GM12878 (cell line): ENCODE measurements around the gene TK1. TPM values are rescaled to one million over a fixed set of nuclear protein-coding genes. Genes with fewer than 3 reads are reported as not detected.
A peak's percentile ranks its signal among the peaks of the same experiment; 100 is the strongest.

ENCODE experiments used
- EGR1 ChIP-seq, 2 experiments: IDR thresholded peaks; 1 replicate in 1 of 2; 2 replicates in 1 of 2; pipeline ENCODE4 v1.6.1; 2011 to 2012; ENCODE audit warnings: low read depth in 2 of 2, low read length in 2 of 2, borderline replicate concordance in 1 of 2, mild to moderate bottlenecking in 1 of 2, moderate library complexity in 1 of 2
- JUND ChIP-seq: IDR thresholded peaks from 2 replicates; pipeline ENCODE4 v1.6.1; 2012; ENCODE audit warnings: low read depth, mild to moderate bottlenecking, low read length, improper control_type of control experiment, moderate library complexity
- POLR2AphosphoS2 ChIP-seq: IDR thresholded peaks from 2 replicates; pipeline ENCODE4 v1.6.1; 2011; ENCODE audit warnings: low read depth, mild to moderate bottlenecking, low read length, improper control_type of control experiment, moderate library complexity
- POLR2AphosphoS5 ChIP-seq: IDR thresholded peaks from 2 replicates; pipeline ENCODE4 v1.6.1; 2011; ENCODE audit warnings: mild to moderate bottlenecking, low read length, inconsistent platforms
- STAT1 ChIP-seq: fragments of 450-650 bp; conservative IDR thresholded peaks from 2 replicates; pipeline ENCODE4 v1.6.1; 2014; ENCODE audit warnings: antibody characterized with exemption, mild to moderate bottlenecking
- polyA plus RNA-seq, 11 experiments: library from polyadenylated mRNA; depleted of rRNA in 4 of 11; unstranded in 6 of 11; stranded (reverse) in 5 of 11; fragments of >200 nt; fragmentation: Nextera tagmentation in 4 of 11; fragmentation: Illumina TruSeq in 1 of 11; extraction: Ambion mirVana in 4 of 11; extraction: Trizol in 1 of 11; gene quantifications; 1 replicate in 1 of 11; 2 replicates in 10 of 11; pipeline versions ENCODE4 v1.2.1 to v1.2.3, GENCODE V29; 2011 to 2016; ENCODE audit warnings: inconsistent platforms in 2 of 11, missing spikeins in 2 of 11, low read depth in 1 of 11
- total RNA-seq, 4 experiments: library from RNA; depleted of rRNA in 3 of 4; stranded (reverse); fragments of >200 nt in 3 of 4; fragmentation: Illumina TruSeq in 1 of 4; extraction: Trizol in 1 of 4; gene quantifications; 2 replicates each; pipeline versions ENCODE4 v1.2.1 to v1.2.3, GENCODE V29; 2013 to 2021
- TF ChIP-seq, protein P1 (sequence below): fragments of 450-650 bp; formaldehyde crosslinking; IDR thresholded peaks from 2 replicates; pipeline ENCODE4 v1.5.0; 2022; ENCODE audit warnings: mild to moderate bottlenecking, missing genetic modification characterization
- TF ChIP-seq, protein P2 (sequence below): fragments of 450-650 bp; IDR thresholded peaks from 2 replicates; pipeline ENCODE4 v1.6.1; 2017; ENCODE audit warnings: mild to moderate bottlenecking, moderate library complexity
- TF ChIP-seq, protein P3 (sequence below): IDR thresholded peaks from 2 replicates; pipeline ENCODE4 v1.6.1; 2011; ENCODE audit warnings: mild to moderate bottlenecking, low read depth, low read length, moderate library complexity; ENCODE audit not compliant: insufficient replicate concordance
- TF ChIP-seq, protein P4 (sequence below): fragments of 450-650 bp; IDR thresholded peaks from 2 replicates; pipeline ENCODE4 v1.6.1; 2017; ENCODE audit warnings: mild to moderate bottlenecking, moderate library complexity
- TF ChIP-seq, protein P5 (sequence below): fragments of 450-650 bp; formaldehyde crosslinking; IDR thresholded peaks from 2 replicates; pipeline ENCODE4 v1.4.0; 2020; ENCODE audit warnings: mild to moderate bottlenecking, moderate library complexity

Gene TK1
- total and polyA plus RNA-seq, 10 of the 15 experiments (the other 5 are each of a cell fraction or from before 2014, with no cell fraction given) = 4.6 to 175 (median 77.9) TPM

DNA sequence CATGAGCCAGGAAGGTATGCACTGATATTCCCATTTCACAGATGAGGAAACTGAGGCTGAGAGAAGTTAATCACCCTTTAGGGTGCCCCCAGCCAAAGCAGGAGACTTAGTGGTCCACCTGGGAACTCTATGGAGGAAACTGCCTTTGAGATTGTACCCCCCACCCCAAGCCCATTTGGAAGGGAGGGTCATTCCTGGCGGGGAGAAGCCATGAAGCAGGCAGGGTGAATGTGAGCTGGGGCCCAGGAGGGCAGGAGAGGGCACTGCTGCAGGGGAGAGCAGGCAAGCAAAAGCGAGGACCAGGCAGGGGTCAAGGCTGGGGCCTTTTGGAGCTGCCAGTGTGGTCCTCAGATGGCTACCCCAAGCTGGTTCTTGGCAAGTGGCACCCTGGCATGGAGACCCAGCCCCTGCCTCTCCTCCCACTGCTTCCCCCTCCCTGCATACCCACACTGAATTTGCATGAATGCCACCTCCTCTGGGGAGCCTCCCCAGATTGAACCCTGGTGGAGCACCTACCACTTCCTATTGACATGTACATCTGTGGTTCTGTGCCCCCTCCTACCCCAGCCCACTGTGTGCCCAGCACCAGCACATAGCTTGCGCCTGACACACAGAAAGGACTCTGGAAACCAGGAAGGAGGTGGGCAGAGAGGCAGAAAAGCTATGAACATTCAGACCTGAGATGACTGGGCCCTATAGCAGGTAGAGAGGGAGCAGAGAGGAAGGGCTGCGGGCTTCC is 57.3 kb downstream of the TK1 start (continued):
- TF ChIP-seq, protein P1, sequence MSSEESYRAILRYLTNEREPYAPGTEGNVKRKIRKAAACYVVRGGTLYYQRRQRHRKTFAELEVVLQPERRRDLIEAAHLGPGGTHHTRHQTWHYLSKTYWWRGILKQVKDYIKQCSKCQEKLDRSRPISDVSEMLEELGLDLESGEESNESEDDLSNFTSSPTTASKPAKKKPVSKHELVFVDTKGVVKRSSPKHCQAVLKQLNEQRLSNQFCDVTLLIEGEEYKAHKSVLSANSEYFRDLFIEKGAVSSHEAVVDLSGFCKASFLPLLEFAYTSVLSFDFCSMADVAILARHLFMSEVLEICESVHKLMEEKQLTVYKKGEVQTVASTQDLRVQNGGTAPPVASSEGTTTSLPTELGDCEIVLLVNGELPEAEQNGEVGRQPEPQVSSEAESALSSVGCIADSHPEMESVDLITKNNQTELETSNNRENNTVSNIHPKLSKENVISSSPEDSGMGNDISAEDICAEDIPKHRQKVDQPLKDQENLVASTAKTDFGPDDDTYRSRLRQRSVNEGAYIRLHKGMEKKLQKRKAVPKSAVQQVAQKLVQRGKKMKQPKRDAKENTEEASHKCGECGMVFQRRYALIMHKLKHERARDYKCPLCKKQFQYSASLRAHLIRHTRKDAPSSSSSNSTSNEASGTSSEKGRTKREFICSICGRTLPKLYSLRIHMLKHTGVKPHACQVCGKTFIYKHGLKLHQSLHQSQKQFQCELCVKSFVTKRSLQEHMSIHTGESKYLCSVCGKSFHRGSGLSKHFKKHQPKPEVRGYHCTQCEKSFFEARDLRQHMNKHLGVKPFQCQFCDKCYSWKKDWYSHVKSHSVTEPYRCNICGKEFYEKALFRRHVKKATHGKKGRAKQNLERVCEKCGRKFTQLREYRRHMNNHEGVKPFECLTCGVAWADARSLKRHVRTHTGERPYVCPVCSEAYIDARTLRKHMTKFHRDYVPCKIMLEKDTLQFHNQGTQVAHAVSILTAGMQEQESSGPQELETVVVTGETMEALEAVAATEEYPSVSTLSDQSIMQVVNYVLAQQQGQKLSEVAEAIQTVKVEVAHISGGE (CRISPR knock-in tag) = 0 out of 2 replicates have a peak, but pooled peaks have one; percentile 1
- TF ChIP-seq, protein P2, sequence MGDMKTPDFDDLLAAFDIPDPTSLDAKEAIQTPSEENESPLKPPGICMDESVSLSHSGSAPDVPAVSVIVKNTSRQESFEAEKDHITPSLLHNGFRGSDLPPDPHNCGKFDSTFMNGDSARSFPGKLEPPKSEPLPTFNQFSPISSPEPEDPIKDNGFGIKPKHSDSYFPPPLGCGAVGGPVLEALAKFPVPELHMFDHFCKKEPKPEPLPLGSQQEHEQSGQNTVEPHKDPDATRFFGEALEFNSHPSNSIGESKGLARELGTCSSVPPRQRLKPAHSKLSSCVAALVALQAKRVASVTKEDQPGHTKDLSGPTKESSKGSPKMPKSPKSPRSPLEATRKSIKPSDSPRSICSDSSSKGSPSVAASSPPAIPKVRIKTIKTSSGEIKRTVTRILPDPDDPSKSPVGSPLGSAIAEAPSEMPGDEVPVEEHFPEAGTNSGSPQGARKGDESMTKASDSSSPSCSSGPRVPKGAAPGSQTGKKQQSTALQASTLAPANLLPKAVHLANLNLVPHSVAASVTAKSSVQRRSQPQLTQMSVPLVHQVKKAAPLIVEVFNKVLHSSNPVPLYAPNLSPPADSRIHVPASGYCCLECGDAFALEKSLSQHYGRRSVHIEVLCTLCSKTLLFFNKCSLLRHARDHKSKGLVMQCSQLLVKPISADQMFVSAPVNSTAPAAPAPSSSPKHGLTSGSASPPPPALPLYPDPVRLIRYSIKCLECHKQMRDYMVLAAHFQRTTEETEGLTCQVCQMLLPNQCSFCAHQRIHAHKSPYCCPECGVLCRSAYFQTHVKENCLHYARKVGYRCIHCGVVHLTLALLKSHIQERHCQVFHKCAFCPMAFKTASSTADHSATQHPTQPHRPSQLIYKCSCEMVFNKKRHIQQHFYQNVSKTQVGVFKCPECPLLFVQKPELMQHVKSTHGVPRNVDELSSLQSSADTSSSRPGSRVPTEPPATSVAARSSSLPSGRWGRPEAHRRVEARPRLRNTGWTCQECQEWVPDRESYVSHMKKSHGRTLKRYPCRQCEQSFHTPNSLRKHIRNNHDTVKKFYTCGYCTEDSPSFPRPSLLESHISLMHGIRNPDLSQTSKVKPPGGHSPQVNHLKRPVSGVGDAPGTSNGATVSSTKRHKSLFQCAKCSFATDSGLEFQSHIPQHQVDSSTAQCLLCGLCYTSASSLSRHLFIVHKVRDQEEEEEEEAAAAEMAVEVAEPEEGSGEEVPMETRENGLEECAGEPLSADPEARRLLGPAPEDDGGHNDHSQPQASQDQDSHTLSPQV = no peak
- TF ChIP-seq, protein P3, sequence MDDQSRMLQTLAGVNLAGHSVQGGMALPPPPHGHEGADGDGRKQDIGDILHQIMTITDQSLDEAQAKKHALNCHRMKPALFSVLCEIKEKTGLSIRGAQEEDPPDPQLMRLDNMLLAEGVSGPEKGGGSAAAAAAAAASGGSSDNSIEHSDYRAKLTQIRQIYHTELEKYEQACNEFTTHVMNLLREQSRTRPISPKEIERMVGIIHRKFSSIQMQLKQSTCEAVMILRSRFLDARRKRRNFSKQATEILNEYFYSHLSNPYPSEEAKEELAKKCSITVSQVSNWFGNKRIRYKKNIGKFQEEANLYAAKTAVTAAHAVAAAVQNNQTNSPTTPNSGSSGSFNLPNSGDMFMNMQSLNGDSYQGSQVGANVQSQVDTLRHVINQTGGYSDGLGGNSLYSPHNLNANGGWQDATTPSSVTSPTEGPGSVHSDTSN = no peak
- no peak for TF ChIP-seq POLR2AphosphoS5
- no peak for TF ChIP-seq STAT1
- TF ChIP-seq, protein P4, sequence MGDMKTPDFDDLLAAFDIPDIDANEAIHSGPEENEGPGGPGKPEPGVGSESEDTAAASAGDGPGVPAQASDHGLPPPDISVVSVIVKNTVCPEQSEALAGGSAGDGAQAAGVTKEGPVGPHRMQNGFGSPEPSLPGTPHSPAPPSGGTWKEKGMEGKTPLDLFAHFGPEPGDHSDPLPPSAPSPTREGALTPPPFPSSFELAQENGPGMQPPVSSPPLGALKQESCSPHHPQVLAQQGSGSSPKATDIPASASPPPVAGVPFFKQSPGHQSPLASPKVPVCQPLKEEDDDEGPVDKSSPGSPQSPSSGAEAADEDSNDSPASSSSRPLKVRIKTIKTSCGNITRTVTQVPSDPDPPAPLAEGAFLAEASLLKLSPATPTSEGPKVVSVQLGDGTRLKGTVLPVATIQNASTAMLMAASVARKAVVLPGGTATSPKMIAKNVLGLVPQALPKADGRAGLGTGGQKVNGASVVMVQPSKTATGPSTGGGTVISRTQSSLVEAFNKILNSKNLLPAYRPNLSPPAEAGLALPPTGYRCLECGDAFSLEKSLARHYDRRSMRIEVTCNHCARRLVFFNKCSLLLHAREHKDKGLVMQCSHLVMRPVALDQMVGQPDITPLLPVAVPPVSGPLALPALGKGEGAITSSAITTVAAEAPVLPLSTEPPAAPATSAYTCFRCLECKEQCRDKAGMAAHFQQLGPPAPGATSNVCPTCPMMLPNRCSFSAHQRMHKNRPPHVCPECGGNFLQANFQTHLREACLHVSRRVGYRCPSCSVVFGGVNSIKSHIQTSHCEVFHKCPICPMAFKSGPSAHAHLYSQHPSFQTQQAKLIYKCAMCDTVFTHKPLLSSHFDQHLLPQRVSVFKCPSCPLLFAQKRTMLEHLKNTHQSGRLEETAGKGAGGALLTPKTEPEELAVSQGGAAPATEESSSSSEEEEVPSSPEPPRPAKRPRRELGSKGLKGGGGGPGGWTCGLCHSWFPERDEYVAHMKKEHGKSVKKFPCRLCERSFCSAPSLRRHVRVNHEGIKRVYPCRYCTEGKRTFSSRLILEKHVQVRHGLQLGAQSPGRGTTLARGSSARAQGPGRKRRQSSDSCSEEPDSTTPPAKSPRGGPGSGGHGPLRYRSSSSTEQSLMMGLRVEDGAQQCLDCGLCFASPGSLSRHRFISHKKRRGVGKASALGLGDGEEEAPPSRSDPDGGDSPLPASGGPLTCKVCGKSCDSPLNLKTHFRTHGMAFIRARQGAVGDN = no peak
- no peak for TF ChIP-seq JUND
- no peak for TF ChIP-seq EGR1 (IDR thresholded peaks at IDR 0.05; ENCODE audit: borderline replicate concordance in 1 of 2, low read depth in 2 of 2, low read length in 2 of 2)
- TF ChIP-seq, protein P5, sequence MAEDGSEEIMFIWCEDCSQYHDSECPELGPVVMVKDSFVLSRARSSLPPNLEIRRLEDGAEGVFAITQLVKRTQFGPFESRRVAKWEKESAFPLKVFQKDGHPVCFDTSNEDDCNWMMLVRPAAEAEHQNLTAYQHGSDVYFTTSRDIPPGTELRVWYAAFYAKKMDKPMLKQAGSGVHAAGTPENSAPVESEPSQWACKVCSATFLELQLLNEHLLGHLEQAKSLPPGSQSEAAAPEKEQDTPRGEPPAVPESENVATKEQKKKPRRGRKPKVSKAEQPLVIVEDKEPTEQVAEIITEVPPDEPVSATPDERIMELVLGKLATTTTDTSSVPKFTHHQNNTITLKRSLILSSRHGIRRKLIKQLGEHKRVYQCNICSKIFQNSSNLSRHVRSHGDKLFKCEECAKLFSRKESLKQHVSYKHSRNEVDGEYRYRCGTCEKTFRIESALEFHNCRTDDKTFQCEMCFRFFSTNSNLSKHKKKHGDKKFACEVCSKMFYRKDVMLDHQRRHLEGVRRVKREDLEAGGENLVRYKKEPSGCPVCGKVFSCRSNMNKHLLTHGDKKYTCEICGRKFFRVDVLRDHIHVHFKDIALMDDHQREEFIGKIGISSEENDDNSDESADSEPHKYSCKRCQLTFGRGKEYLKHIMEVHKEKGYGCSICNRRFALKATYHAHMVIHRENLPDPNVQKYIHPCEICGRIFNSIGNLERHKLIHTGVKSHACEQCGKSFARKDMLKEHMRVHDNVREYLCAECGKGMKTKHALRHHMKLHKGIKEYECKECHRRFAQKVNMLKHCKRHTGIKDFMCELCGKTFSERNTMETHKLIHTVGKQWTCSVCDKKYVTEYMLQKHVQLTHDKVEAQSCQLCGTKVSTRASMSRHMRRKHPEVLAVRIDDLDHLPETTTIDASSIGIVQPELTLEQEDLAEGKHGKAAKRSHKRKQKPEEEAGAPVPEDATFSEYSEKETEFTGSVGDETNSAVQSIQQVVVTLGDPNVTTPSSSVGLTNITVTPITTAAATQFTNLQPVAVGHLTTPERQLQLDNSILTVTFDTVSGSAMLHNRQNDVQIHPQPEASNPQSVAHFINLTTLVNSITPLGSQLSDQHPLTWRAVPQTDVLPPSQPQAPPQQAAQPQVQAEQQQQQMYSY (CRISPR knock-in tag) = no peak
- peak; percentile 31; the same call in 1 of the 2 replicates for TF ChIP-seq POLR2AphosphoS2
